Fibroblast of mammary gland (primary cell): Measurements from ENCODE around the gene LRMDA.
A peak's percentile ranks its signal among the peaks of the same experiment; 100 is the strongest.

Experiments
- DNase-seq: peaks from one replicate; pipeline ENCODE4 v3.0.0-alpha.2; 2010; ENCODE audit warnings: low read depth
- H3K4me3 ChIP-seq: 2 replicates; pipeline ENCODE4 v1.5.1; 2011; ENCODE audit warnings: low read depth, mild to moderate bottlenecking, low read length, moderate library complexity; ENCODE audit not compliant: control insufficient read depth
- TF ChIP-seq, protein P1 (sequence below): conservative IDR thresholded peaks from 2 replicates; pipeline ENCODE4 v1.5.1; 2011; ENCODE audit warnings: low read depth, low read length, inconsistent platforms; ENCODE audit not compliant: control insufficient read depth, insufficient read depth

LRMDA gene

DNA sequence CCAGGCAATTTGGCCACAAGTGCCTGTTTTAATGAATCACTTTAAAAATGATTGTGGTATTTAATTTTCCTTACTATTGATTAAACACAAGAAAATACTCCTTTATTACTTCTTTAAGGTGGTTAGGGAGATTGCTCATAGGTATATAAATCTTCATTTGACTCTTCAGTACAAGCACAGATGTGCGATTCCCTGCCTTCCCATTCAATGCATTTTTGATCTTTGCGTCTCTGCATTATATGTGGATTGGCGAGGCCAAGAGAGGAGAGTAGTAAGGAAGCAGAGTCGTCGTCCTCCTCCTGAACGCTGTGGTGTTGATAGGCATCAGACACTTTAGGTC is 683.7 kb downstream of the LRMDA start:
- TF ChIP-seq, protein P1, sequence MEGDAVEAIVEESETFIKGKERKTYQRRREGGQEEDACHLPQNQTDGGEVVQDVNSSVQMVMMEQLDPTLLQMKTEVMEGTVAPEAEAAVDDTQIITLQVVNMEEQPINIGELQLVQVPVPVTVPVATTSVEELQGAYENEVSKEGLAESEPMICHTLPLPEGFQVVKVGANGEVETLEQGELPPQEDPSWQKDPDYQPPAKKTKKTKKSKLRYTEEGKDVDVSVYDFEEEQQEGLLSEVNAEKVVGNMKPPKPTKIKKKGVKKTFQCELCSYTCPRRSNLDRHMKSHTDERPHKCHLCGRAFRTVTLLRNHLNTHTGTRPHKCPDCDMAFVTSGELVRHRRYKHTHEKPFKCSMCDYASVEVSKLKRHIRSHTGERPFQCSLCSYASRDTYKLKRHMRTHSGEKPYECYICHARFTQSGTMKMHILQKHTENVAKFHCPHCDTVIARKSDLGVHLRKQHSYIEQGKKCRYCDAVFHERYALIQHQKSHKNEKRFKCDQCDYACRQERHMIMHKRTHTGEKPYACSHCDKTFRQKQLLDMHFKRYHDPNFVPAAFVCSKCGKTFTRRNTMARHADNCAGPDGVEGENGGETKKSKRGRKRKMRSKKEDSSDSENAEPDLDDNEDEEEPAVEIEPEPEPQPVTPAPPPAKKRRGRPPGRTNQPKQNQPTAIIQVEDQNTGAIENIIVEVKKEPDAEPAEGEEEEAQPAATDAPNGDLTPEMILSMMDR: no peak
- H3K4me3 ChIP-seq: no peak overlapping the region
- DNase-seq: no peak

DNA sequence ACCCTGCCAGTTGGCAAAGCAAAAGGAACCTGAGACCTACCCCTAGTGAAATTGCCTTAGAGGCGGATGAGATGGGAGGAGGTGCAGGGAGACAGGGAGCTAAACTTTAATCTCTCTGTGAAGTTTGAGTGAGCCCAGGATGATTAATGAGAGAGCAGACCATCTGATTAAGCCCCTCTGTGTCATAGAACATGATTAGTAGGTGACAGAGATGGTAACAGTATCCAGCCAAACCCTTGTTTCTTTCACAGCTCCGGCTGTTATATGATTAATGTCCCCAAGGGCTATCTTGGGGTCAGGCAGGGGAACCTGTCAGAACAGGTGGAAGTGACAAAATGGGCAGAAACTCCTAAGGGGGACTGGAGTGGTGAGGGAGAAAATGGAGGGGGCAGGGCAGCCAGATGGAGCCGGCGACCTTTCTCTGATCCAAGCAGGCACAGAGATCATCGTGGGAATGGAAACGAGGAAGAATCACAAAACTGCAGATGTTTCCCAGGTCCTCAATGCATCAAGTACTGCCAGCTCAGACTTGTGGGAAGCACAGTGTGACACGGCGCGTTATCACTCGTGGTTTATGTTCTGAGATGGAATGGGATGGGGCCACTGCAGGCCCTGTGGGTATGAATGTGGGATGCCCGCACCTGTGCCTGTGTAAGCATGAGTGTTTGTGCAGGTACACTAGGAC is 684.2 kb downstream of the LRMDA start:
- TF ChIP-seq, protein P1: no peak
- DNase-seq: peak; percentile 46
- H3K4me3 ChIP-seq: no peak overlapping the region

DNA sequence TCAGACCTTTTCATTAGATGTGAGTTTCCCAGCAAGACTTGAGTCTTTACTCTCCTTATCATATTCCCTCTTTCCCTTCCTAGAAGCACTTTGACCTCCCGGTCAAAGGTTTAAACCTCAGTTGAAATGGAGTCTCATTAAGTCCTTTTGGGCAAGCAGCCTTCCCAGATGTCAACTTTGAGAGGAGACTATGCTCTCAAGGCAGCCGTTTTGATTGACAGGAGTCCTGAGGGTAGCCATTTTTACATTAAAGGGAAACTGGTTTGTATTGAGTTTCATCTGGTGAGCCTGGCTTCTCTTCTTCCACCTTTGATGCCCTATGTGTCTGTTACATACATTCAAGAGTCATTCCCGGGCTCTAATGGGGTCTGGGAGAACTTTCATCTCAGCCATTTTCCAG is 685.1 kb downstream of the LRMDA start:
- TF ChIP-seq, protein P1: no peak
- H3K4me3 ChIP-seq: no peak overlapping the region
- no peak for DNase-seq

DNA sequence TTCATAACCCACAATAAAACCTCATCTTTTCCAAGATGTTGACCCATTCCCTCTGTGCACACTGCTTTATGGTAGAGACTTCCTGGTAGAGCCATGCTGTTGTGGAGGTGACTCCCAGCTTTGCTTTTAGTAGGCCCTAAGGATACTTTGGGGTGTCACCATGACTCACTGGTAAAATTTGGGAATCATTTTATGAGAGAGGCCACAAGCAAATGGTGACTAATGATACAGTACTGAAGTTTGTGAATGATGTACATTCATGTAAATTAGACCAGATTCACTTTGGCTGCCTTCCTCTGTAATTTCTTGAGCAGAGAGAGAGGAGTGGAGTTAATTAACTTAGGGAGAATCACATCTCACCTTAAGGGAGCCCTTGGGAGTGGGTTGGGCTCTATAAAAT is 686.5 kb downstream of the LRMDA start:
- peak; percentile 94 for DNase-seq
- H3K4me3 ChIP-seq: no peak overlapping the region
- TF ChIP-seq, protein P1: no peak

DNA sequence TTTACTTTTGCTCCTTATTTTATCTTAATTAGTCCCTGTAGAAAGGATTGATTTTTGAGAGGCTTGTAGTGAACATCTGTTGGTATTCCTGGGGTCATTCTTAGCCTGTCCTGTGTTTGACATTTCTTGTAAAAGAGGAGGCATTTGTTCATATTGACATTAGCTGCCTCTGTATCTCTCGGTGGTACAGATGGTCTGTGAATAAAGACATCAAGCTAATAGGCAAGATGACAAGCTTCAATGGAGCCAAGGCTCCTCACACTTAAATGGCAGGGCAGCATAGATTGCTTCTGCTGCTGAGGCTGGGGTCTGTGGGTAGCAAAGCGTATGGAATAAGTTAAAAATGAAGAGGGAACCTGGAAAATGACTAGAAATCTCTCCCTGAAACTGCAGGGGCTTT is 687.6 kb downstream of the LRMDA start:
- no peak for DNase-seq
- no peak overlapping the region for H3K4me3 ChIP-seq
- TF ChIP-seq, protein P1: no peak

DNA sequence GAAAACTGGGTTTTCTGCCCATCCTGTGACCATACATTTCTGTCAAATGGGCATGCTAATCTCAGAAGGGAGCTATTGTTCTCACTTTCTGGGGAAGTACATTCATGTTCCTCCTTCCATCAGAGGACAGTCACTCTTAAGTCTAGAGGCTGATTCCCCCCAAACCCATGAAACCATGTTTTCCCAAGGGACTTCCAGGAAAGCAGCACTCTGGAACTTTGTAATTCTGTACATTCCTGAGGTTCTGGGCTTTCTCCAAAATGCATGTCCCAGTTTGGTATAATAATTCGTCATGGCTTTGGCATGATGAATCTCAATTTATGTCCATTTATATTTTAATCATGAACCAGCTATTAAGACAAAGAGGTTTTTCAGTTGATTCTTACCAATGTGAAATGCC is 688.1 kb downstream of the LRMDA start:
- peak; percentile 94 for DNase-seq
- TF ChIP-seq, protein P1: no peak
- H3K4me3 ChIP-seq: no peak overlapping the region

DNA sequence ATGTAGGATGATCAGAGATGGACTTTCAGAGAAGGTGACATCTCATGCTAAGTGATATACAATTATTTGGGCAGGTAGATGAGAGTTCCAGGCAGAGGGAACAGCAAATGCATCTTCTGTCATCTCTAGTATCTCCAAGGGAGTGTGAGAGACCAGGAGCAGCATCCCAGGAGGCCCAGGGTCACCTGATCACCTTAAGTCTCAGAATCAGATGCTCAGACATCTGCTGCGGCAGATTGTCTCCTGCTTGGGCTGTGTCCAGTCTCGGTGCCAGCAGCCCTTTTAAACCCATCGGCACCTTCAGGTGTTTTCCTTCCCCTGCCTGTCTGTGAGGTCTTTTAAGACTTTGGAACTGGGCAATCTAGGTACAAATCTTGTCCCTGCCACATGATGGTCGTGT is 690.6 kb downstream of the LRMDA start:
- TF ChIP-seq, protein P1: no peak
- DNase-seq: no peak
- no peak overlapping the region for H3K4me3 ChIP-seq
